Measurements from ENCODE around the gene RFFL. TPM values are rescaled to one million over a fixed set of nuclear protein-coding genes. Genes with fewer than 3 reads are reported as not detected.
A peak's percentile ranks its signal among the peaks of the same experiment; 100 is the strongest.

Gene RFFL
- total and polyA plus RNA-seq, 9 of the 15 experiments (the other 6 are each of a cell fraction or from before 2014, with no cell fraction given), result 3.4 to 18.1 (median 12.8) TPM

DNA sequence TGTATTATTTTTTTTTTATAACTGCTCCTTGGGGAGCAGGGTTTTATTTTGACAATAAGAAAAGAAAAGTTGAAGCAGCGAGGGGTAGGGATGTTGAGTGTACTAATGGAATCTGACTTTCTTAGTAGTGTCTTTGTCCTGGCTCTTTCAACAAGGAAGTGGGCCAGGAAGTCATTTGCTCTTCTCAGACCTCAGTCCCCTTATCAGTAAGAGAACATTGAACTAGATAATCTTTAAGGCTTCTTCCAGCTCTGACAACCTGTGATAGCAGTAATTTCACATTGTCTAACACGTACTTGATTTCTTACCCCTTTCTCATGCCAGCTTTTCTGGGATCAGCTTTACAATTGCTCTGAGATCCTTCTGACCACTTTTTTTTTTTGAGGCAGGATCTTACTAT lies 74.9 kb downstream of the RFFL start (continued):
- TF ChIP-seq FOXM1 (IDR thresholded peaks at IDR 0.05; ENCODE audit: low read depth), result peak; percentile 54; the same call in 1 of the 2 replicates
- no peak for TF ChIP-seq FOXM1 (CRISPR knock-in tag; IDR thresholded peaks at IDR 0.05; ENCODE audit: low read depth)
- TF ChIP-seq ATF1 (CRISPR knock-in tag; IDR thresholded peaks at IDR 0.05), result no peak
- TF ChIP-seq ATF1 (tag; IDR thresholded peaks at IDR 0.05), result 0 out of 2 replicates have a peak, but pooled peaks have one; percentile 9
- TF ChIP-seq PCBP1 (IDR thresholded peaks at IDR 0.05; ENCODE audit: low read depth, low read length, poor library complexity, severe bottlenecking), result no peak
- TF ChIP-seq ARID1B (IDR thresholded peaks at IDR 0.05), result peak; percentile 88
- TF ChIP-seq, protein P1, sequence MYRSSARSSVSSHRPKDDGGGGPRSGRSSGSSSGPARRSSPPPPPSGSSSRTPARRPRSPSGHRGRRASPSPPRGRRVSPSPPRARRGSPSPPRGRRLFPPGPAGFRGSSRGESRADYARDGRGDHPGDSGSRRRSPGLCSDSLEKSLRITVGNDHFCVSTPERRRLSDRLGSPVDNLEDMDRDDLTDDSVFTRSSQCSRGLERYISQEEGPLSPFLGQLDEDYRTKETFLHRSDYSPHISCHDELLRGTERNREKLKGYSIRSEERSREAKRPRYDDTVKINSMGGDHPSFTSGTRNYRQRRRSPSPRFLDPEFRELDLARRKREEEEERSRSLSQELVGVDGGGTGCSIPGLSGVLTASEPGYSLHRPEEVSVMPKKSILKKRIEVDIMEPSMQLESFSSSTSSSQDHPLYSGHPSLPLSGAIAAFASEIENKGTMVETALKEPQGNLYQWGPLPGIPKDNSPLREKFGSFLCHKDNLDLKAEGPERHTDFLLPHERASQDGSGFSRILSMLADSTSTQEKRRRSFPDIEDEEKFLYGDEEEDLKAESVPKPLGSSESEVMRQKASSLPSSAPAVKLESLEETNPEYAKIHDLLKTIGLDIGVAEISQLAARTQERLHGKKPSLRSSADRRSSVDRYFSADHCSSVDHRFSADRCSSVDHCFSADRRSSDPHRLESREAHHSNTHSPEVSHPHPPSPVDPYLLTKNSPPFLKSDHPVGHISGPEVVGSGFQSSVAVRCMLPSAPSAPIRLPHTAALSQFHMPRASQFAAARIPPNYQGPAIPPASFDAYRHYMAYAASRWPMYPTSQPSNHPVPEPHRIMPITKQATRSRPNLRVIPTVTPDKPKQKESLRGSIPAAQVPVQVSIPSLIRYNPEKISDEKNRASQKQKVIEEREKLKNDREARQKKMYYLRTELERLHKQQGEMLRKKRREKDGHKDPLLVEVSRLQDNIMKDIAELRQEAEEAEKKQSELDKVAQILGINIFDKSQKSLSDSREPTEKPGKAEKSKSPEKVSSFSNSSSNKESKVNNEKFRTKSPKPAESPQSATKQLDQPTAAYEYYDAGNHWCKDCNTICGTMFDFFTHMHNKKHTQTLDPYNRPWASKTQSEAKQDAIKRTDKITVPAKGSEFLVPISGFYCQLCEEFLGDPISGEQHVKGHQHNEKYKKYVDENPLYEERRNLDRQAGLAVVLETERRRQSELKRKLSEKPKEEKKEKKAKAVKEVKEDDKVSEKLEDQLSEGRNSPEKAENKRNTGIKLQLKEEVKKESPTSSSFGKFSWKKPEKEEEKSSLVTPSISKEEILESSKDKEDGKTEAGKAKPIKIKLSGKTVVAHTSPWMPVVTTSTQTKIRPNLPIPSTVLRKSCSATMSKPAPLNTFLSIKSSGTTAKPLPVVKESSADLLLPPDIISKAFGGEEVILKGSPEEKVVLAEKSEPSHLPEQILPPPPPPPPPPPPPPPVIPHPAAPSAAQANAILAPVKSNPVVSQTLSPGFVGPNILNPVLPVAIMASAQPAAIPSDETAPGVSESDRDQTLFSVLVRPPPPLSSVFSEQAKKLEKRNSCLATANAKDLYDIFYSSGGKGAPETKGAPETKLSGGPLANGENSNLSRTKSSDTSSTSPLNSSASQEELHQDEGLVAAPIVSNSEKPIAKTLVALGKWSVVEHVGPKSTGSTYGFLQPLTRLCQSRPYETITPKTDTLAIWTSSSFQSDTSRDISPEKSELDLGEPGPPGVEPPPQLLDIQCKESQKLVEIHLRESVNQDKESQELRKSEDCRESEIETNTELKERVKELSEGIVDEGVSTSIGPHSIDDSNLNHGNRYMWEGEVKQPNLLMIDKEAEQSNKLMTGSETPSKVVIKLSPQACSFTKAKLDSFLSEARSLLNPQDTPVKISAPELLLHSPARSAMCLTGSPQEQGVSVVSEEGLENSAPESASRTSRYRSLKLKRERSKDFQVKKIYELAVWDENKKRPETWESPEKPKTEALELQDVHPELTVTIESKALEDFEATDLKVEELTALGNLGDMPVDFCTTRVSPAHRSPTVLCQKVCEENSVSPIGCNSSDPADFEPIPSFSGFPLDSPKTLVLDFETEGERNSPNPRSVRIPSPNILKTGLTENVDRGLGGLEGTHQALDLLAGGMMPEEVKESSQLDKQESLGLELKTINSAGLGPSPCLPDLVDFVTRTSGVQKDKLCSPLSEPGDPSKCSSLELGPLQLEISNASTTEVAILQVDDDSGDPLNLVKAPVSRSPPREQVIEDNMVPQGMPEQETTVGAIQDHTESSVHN (IDR thresholded peaks at IDR 0.05; ENCODE audit: borderline replicate concordance in 1 of 2, low read depth in 1 of 2), result no peak
- TF ChIP-seq KLF16 (IDR thresholded peaks at IDR 0.05), result peak; percentile 83
- peak; percentile 20; the same call in 1 of the 2 replicates for TF ChIP-seq CREM (IDR thresholded peaks at IDR 0.05; ENCODE audit: low read depth)
- TF ChIP-seq ELF1 (tag; IDR thresholded peaks at IDR 0.05), result peak; percentile 64
- peak; percentile 90 for TF ChIP-seq SOX6 (IDR thresholded peaks at IDR 0.05)
- TF ChIP-seq SMARCE1 (IDR thresholded peaks at IDR 0.05), result peak; percentile 49; the same call in 1 of the 2 replicates
- no peak for TF ChIP-seq TCF7 (IDR thresholded peaks at IDR 0.05; ENCODE audit: borderline replicate concordance)
- TF ChIP-seq TRIM24 (IDR thresholded peaks at IDR 0.05), result 0 out of 4 replicates have a peak, but pooled peaks of 1 of the 2 experiments have one; percentile 19
- TF ChIP-seq ZBED1 (IDR thresholded peaks at IDR 0.05), result no peak
- no peak for TF ChIP-seq KAT7 (CRISPR knock-in tag; IDR thresholded peaks at IDR 0.05; ENCODE audit: borderline replicate concordance)
- TF ChIP-seq ZNF134 (CRISPR knock-in tag; conservative IDR thresholded peaks at IDR 0.05), result no peak
- peak; percentile 56 for TF ChIP-seq MEIS2 (IDR thresholded peaks at IDR 0.05; ENCODE audit: partially characterized antibody)
- 0 out of 2 replicates have a peak, but pooled peaks have one; percentile 37 for TF ChIP-seq PML (IDR thresholded peaks at IDR 0.05; ENCODE audit: low read length)
- 0 out of 2 replicates have a peak, but pooled peaks have one; percentile 26 for TF ChIP-seq ZNF766 (CRISPR knock-in tag; conservative IDR thresholded peaks at IDR 0.05)
- TF ChIP-seq RNF2 (IDR thresholded peaks at IDR 0.05), result peak; percentile 34; the same call in 1 of the 2 replicates
- no peak for TF ChIP-seq SIN3A (IDR thresholded peaks at IDR 0.05; ENCODE audit: borderline replicate concordance in 2 of 2, control insufficient read depth in 1 of 2, low read depth in 2 of 2, low read length in 2 of 2)
- TF ChIP-seq NR3C1 (CRISPR knock-in tag; IDR thresholded peaks at IDR 0.05), result no peak
- TF ChIP-seq ZNF316 (IDR thresholded peaks at IDR 0.05), result no peak
- no peak for TF ChIP-seq CBFB (CRISPR knock-in tag; IDR thresholded peaks at IDR 0.05)

Measured in K562 (cell line).